Measurements from ENCODE around the gene CRELD1.

DNA sequence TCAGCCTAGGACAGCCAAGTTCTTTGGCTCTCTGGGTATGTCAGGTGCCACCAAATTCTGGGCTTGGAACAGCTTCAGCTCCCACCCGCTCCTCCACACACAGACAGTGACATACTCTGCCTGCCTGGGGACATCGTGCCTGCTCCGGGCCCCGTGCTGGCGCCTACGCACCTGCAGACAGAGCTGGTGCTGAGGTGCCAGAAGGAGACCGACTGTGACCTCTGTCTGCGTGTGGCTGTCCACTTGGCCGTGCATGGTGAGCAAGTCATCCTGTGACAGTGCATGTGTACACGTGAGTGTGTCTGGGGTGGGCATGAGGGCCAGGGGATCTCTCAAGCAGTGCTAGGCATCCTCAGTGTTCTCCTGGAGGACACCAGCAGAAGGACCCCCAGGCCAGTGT lies 15.8 kb upstream of the CRELD1 start:
- TF ChIP-seq, protein P1, sequence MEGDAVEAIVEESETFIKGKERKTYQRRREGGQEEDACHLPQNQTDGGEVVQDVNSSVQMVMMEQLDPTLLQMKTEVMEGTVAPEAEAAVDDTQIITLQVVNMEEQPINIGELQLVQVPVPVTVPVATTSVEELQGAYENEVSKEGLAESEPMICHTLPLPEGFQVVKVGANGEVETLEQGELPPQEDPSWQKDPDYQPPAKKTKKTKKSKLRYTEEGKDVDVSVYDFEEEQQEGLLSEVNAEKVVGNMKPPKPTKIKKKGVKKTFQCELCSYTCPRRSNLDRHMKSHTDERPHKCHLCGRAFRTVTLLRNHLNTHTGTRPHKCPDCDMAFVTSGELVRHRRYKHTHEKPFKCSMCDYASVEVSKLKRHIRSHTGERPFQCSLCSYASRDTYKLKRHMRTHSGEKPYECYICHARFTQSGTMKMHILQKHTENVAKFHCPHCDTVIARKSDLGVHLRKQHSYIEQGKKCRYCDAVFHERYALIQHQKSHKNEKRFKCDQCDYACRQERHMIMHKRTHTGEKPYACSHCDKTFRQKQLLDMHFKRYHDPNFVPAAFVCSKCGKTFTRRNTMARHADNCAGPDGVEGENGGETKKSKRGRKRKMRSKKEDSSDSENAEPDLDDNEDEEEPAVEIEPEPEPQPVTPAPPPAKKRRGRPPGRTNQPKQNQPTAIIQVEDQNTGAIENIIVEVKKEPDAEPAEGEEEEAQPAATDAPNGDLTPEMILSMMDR (IDR thresholded peaks at IDR 0.05), result no peak
- TF ChIP-seq POLR2AphosphoS5 (IDR thresholded peaks at IDR 0.05) (no peak), POLR2A (IDR thresholded peaks at IDR 0.05) (no peak)

All from sigmoid colon (tissue), 4 donors.